Stomach (tissue), 4 donors: ENCODE results near the gene GALP.
"Not testable (repeated sequence)": the region's sequence is repeated elsewhere in the genome, so short reads cannot be mapped to it uniquely, and the experiment has no call there.

ENCODE experiments used
- CTCF ChIP-seq, 7 experiments: fragments of 450-650 bp in 4 of 7; fragments of 200-600 bp in 3 of 7; sonication (generic) in 3 of 7; IDR thresholded peaks; one replicate each; pipeline ENCODE4 v1.5.1; 2016 to 2019; ENCODE audit warnings: antibody characterized with exemption in 7 of 7, control low read depth in 2 of 7, mild to moderate bottlenecking in 1 of 7
- EP300 ChIP-seq: sonication (generic); formaldehyde crosslinking; IDR thresholded peaks from one replicate; pipeline ENCODE4 v1.6.1; 2017; ENCODE audit warnings: antibody characterized with exemption
- POLR2A ChIP-seq, 4 donors: fragments of 450-650 bp; IDR thresholded peaks; one replicate each; pipeline ENCODE4 v1.6.1; 2016; ENCODE audit warnings: antibody characterized with exemption in 4 of 4, control low read depth in 2 of 4, mild to moderate bottlenecking in 1 of 4, moderate library complexity in 1 of 4

- TF ChIP-seq CTCF (IDR thresholded peaks at IDR 0.05); EP300; POLR2A (IDR thresholded peaks at IDR 0.05): not testable (repeated sequence)
These were observed 45.6 kb downstream of the GALP start for GRCh38 chr19:56221442-56221841.
